DOHH2 (cell line): ENCODE data around the gene PICALM.
"Not testable (repeated sequence)": the region's sequence is repeated elsewhere in the genome, so short reads cannot be mapped to it uniquely, and the experiment has no call there.

Experiments used
- H3F3A ChIP-seq: fragments of 200-600 bp; sonication (generic), shearing (Covaris generic); 2 replicates; pipeline ENCODE4 v1.6.0; 2016; ENCODE audit warnings: antibody characterized with exemption, mild to moderate bottlenecking; ENCODE audit not compliant: control insufficient read depth, insufficient read depth
- H3K27ac ChIP-seq: fragments of 200-600 bp; sonication (generic); 2 replicates; pipeline ENCODE4 v1.5.1; 2014; ENCODE audit warnings: low read depth, mild to moderate bottlenecking, low read length, moderate library complexity
- H3K27me3 ChIP-seq: fragments of 200-600 bp; sonication (generic); 2 replicates; pipeline ENCODE4 v1.6.1; 2014; ENCODE audit warnings: mild to moderate bottlenecking, low read length, mixed read lengths; ENCODE audit not compliant: control insufficient read depth
- H3K36me3 ChIP-seq: fragments of 200-600 bp; sonication (generic); 2 replicates; pipeline ENCODE4 v1.6.1; 2014; ENCODE audit warnings: mild to moderate bottlenecking, low read length, moderate library complexity, mixed read lengths; ENCODE audit not compliant: control insufficient read depth
- H3K4me1 ChIP-seq: fragments of 200-600 bp; sonication (generic); 2 replicates; pipeline ENCODE4 v1.6.1; 2014; ENCODE audit warnings: mild to moderate bottlenecking, low read length, mixed read lengths; ENCODE audit not compliant: control insufficient read depth
- H3K4me2 ChIP-seq: fragments of 200-600 bp; sonication (generic); 2 replicates; pipeline ENCODE4 v1.6.0; 2014; ENCODE audit warnings: mild to moderate bottlenecking, low read length, moderate library complexity
- H3K4me3 ChIP-seq: fragments of 200-600 bp; sonication (generic); 2 replicates; pipeline ENCODE4 v1.5.1; 2014; ENCODE audit warnings: mild to moderate bottlenecking, low read length, mixed read lengths
- H3K79me2 ChIP-seq: fragments of 200-600 bp; sonication (generic); 2 replicates; pipeline ENCODE4 v1.6.1; 2014; ENCODE audit warnings: mild to moderate bottlenecking, low read length, mixed read lengths; ENCODE audit not compliant: control insufficient read depth
- H3K9me2 ChIP-seq: fragments of 200-600 bp; sonication (generic); replicated peaks from 2 replicates; pipeline ENCODE4 v1.6.1; 2014; ENCODE audit warnings: mild to moderate bottlenecking, low read length, mixed read lengths; ENCODE audit not compliant: control insufficient read depth
- H3K9me3 ChIP-seq: fragments of 200-600 bp; sonication (generic); 2 replicates; pipeline ENCODE4 v1.6.1; 2014; ENCODE audit warnings: antibody characterized with exemption, low read length, mixed read lengths; ENCODE audit not compliant: control insufficient read depth, insufficient read depth
- H4K20me1 ChIP-seq: fragments of 200-600 bp; sonication (generic); 2 replicates; pipeline ENCODE4 v1.6.0; 2014; ENCODE audit warnings: low read depth, mild to moderate bottlenecking, antibody characterized with exemption, low read length, moderate library complexity; ENCODE audit not compliant: control insufficient read depth, insufficient read depth
- EZH2phosphoT487 ChIP-seq: fragments of 200-600 bp; sonication (generic); IDR thresholded peaks from 2 replicates; pipeline ENCODE4 v1.6.1; 2017; ENCODE audit warnings: borderline replicate concordance, mild to moderate bottlenecking, antibody characterized with exemption, low read length, moderate library complexity, mixed read lengths
- TF ChIP-seq, protein P1 (sequence below): fragments of 200-600 bp; sonication (generic); IDR thresholded peaks from one replicate; pipeline ENCODE4 v1.5.1; 2014; ENCODE audit warnings: antibody characterized with exemption, mild to moderate bottlenecking, low read depth, low read length; ENCODE audit not compliant: poor library complexity, severe bottlenecking

The PICALM gene

DNA sequence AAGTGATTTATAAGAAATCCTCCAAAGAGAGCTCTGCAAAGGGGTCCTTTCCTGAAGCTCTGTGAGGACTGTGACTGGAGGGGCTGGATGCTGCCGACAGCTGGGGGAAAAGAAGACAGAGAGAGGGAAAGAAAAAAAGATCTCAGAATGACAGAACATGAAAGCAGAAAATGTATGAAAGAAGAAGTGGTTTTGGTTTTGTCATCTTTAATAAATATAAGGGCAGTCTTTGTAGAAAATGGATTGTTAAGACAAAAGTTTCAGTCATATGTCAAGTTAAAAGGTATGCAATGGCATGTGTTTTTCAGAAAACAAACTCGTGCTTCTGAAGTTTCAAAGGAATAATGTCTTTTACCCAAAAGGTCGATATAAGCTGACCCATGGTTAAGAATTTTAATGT, 108.2 kb downstream of the PICALM start:
- Histone ChIP-seq H3K27ac (no peak overlapping the region), H3K4me2 (no peak overlapping the region), H3K9me3 (no peaks in the 10 kb centered on the region), H4K20me1 (no peaks in the 10 kb centered on the region), H3F3A (no peaks in the 10 kb centered on the region), H3K9me2 (no peaks in the 10 kb centered on the region), H3K4me1 (no peaks in the 10 kb centered on the region), H3K36me3 (peaks cover 61% of the 10 kb centered on the region), H3K79me2 (no peaks in the 10 kb centered on the region), H3K4me3 (no peak overlapping the region), H3K27me3 (no peaks in the 10 kb centered on the region)
- TF ChIP-seq, protein P1, sequence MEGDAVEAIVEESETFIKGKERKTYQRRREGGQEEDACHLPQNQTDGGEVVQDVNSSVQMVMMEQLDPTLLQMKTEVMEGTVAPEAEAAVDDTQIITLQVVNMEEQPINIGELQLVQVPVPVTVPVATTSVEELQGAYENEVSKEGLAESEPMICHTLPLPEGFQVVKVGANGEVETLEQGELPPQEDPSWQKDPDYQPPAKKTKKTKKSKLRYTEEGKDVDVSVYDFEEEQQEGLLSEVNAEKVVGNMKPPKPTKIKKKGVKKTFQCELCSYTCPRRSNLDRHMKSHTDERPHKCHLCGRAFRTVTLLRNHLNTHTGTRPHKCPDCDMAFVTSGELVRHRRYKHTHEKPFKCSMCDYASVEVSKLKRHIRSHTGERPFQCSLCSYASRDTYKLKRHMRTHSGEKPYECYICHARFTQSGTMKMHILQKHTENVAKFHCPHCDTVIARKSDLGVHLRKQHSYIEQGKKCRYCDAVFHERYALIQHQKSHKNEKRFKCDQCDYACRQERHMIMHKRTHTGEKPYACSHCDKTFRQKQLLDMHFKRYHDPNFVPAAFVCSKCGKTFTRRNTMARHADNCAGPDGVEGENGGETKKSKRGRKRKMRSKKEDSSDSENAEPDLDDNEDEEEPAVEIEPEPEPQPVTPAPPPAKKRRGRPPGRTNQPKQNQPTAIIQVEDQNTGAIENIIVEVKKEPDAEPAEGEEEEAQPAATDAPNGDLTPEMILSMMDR = no peak
- no peak for TF ChIP-seq EZH2phosphoT487

DNA sequence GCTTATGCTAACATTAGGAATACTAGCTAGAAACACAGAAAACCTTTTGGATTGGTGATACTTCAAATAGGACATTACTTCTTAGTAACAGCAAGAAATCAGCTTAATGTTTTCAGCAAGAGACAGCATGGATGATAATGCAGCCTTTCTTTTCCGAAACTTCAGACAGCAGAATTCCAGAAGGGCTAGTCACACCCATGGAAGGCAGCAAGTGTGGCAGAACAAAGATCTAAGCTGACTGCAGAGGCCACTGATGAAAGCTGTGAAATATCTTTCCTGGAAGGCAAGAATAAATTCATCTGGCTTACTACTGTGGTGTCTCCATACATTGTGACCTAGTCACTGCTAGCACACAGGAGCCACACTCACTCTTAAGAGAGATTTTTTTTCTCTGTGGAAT, 113.4 kb downstream of the PICALM start:
- TF ChIP-seq, protein P1 = no peak
- no peak for TF ChIP-seq EZH2phosphoT487
- no peak overlapping the region for H3K4me3 ChIP-seq
- H4K20me1 ChIP-seq = no peaks in the 10 kb centered on the region
- no peaks in the 10 kb centered on the region for H3K27me3 ChIP-seq
- no peaks in the 10 kb centered on the region for H3K4me1 ChIP-seq
- no peaks in the 10 kb centered on the region for H3K9me2 ChIP-seq
- no peak overlapping the region for H3K4me2 ChIP-seq
- no peaks in the 10 kb centered on the region for H3F3A ChIP-seq
- H3K27ac ChIP-seq = no peak overlapping the region
- H3K9me3 ChIP-seq = no peaks in the 10 kb centered on the region
- no peaks in the 10 kb centered on the region for H3K79me2 ChIP-seq
- H3K36me3 ChIP-seq = peaks cover 38% of the 10 kb centered on the region

DNA sequence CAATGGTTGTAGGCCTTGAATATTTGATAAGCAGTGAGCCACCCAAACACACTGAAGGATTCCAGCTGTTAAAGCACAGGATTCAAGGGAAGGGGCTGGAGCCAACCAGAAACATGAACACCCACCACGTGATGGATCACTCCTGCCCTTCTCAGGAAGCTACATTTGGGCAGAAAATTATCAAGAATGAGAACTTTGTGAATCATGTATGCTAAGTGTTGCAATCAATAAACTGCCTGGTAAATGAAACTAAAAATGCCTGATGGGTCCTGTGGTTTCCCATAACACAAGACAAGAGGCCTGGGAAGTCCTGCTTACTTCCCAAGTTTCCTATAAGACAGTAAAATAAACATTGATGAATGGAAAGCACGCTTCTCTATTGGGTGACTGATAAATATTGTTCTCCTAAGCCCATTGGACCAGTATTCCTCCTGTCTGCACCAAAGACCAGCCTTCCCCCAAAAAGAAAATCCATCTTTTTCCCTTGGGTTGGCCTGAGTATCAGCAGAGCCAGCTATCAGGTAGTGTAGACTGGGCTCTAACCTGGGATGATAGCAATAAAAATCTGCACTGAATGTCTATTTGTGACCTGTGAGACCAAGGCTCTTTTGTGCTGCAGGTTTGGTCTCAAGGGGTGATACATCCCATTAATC, 115.3 kb downstream of the PICALM start:
- Histone ChIP-seq H3K27ac (no peak overlapping the region), H4K20me1 (no peaks in the 10 kb centered on the region), H3K4me3 (no peak overlapping the region), H3F3A (no peaks in the 10 kb centered on the region), H3K79me2 (no peaks in the 10 kb centered on the region), H3K9me2 (no peaks in the 10 kb centered on the region), H3K9me3 (no peaks in the 10 kb centered on the region), H3K36me3 (peaks cover 28% of the 10 kb centered on the region), H3K4me1 (no peaks in the 10 kb centered on the region), H3K4me2 (no peak overlapping the region), H3K27me3 (no peaks in the 10 kb centered on the region)
- no peak for TF ChIP-seq EZH2phosphoT487
- TF ChIP-seq, protein P1 = no peak

DNA sequence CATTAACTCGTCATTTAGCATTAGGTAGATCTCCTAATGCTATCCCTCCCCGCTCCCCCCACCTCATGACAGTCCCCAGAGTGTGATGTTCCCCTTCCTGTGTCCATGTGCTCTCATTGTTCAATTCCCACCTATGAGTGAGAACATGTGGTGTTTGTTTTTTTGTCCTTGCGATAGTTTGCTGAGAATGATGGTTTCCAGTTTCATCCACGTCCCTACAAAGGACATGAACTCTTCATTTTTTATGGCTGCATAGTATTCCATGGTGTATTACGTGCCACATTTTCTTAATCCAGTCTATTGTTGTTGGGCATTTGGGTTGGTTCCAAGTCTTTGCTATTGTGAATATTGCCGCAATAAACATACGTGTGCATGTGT, 116.8 kb downstream of the PICALM start:
- not testable (repeated sequence) for H3K27me3 ChIP-seq, H3K9me3 ChIP-seq, H3K27ac ChIP-seq, H3K9me2 ChIP-seq, H3K4me1 ChIP-seq, H3F3A ChIP-seq, H3K79me2 ChIP-seq, H3K4me2 ChIP-seq, H4K20me1 ChIP-seq, H3K4me3 ChIP-seq
- peaks cover 17% of the 10 kb centered on the region for H3K36me3 ChIP-seq
